Esophagus (tissue), 2 donors: ENCODE data around the gene UBL4A. TPM values are rescaled to one million over a fixed set of nuclear protein-coding genes. Genes with fewer than 3 reads are reported as not detected.
"Not testable (repeated sequence)": the region's sequence is repeated elsewhere in the genome, so short reads cannot be mapped to it uniquely, and the experiment has no call there.

Experiments used
- H3K27ac ChIP-seq, 2 donors: one replicate each; pipeline ENCODE4 v1.5.1; 2013; ENCODE audit warnings: low read depth in 2 of 2, mild to moderate bottlenecking in 2 of 2, inconsistent platforms in 1 of 2, low read length in 1 of 2, moderate library complexity in 1 of 2
- H3K27me3 ChIP-seq, 2 donors: one replicate each; pipeline ENCODE4 v1.6.1; 2013; ENCODE audit warnings: low read length in 2 of 2, control low read depth in 1 of 2, mild to moderate bottlenecking in 1 of 2; ENCODE audit not compliant: insufficient read depth in 2 of 2, control insufficient read depth in 1 of 2
- H3K36me3 ChIP-seq, 2 donors: one replicate each; pipeline ENCODE4 v1.6.1; 2013; ENCODE audit warnings: low read length in 1 of 2; ENCODE audit not compliant: control insufficient read depth in 2 of 2, insufficient read depth in 2 of 2
- H3K4me1 ChIP-seq, 2 donors: one replicate each; pipeline ENCODE4 v1.6.1; 2013; ENCODE audit warnings: low read length in 1 of 2; ENCODE audit not compliant: control insufficient read depth in 2 of 2, insufficient read depth in 2 of 2
- H3K4me3 ChIP-seq, 2 donors: one replicate each; pipeline ENCODE4 v1.5.1; 2013; ENCODE audit warnings: low read length in 2 of 2, mild to moderate bottlenecking in 2 of 2, low read depth in 1 of 2, moderate library complexity in 1 of 2
- H3K9me3 ChIP-seq, 2 donors: one replicate each; pipeline ENCODE4 v1.6.1; 2013; ENCODE audit warnings: mild to moderate bottlenecking in 2 of 2, low read depth in 1 of 2, low read length in 1 of 2, moderate library complexity in 1 of 2; ENCODE audit not compliant: control insufficient read depth in 2 of 2, insufficient read depth in 1 of 2
- WGBS, 2 donors: extraction: QIAGEN DNeasy Blood & Tissue Kit; methylation state at CpG; one replicate each; pipeline ENCODE4 v1.1.7; 2013; 5-methylcytosine and 5-hydroxymethylcytosine counted together
- polyA plus RNA-seq, 2 donors: library from polyadenylated mRNA; stranded (reverse); fragments of 200-250 nt; gene quantifications; one replicate each; pipeline ENCODE4 v1.2.3, GENCODE V29; 2013
- donor health status: healthy with polysubstance abuse.
- donor health status: Bipolar disorder and iron deficiency.

UBL4A gene
- polyA plus RNA-seq, 2 donors: 15.4 to 28.5 TPM

GRCh38 chrX:154511761-154512160 is 25.3 kb upstream of the UBL4A start:
- Histone ChIP-seq H3K9me3 (no peaks in the 10 kb centered on the region), H3K36me3 (peaks cover 0 to 5% of the 10 kb centered on the region in 2 donors), H3K4me3 (no peak overlapping the region), H3K27ac (no peak overlapping the region), H3K27me3 (no peaks in the 10 kb centered on the region), H3K4me1 (peaks cover 0 to 1% of the 10 kb centered on the region in 2 donors)
- 80 to 84% methylated on average over 12 of the region's 12 CpGs for WGBS, 2 donors

- Histone ChIP-seq H3K27ac (no peak overlapping the region), H3K4me1 (peaks cover 0 to 8% of the 10 kb centered on the region in 2 donors), H3K27me3 (no peaks in the 10 kb centered on the region), H3K4me3 (no peak overlapping the region), H3K9me3 (no peaks in the 10 kb centered on the region), H3K36me3 (peaks cover 0 to 8% of the 10 kb centered on the region in 2 donors)
- 90 to 98% methylated on average over 5 of the region's 5 CpGs for WGBS, 2 donors
Observed at GRCh38 chrX:154509455-154509854, 23.0 kb upstream of the UBL4A start.

GRCh38 chrX:154508384-154508745 is 21.9 kb upstream of the UBL4A start:
- Histone ChIP-seq H3K4me1 (peaks cover 0 to 8% of the 10 kb centered on the region in 2 donors), H3K27ac (no peak overlapping the region), H3K9me3 (no peaks in the 10 kb centered on the region), H3K4me3 (no peak overlapping the region), H3K36me3 (peaks cover 0 to 8% of the 10 kb centered on the region in 2 donors), H3K27me3 (no peaks in the 10 kb centered on the region)
- 86 to 92% methylated on average over 13 of the region's 13 CpGs for WGBS, 2 donors

GRCh38 chrX:154507673-154508383 is 21.4 kb upstream of the UBL4A start:
- Histone ChIP-seq H3K27ac (no peak overlapping the region), H3K36me3 (peaks cover 0 to 8% of the 10 kb centered on the region in 2 donors), H3K4me1 (peaks cover 0 to 8% of the 10 kb centered on the region in 2 donors), H3K4me3 (no peak overlapping the region), H3K27me3 (no peaks in the 10 kb centered on the region), H3K9me3 (no peaks in the 10 kb centered on the region)
- 84 to 88% methylated on average over 23 to 24 of the region's 24 CpGs for WGBS, 2 donors

DNA sequence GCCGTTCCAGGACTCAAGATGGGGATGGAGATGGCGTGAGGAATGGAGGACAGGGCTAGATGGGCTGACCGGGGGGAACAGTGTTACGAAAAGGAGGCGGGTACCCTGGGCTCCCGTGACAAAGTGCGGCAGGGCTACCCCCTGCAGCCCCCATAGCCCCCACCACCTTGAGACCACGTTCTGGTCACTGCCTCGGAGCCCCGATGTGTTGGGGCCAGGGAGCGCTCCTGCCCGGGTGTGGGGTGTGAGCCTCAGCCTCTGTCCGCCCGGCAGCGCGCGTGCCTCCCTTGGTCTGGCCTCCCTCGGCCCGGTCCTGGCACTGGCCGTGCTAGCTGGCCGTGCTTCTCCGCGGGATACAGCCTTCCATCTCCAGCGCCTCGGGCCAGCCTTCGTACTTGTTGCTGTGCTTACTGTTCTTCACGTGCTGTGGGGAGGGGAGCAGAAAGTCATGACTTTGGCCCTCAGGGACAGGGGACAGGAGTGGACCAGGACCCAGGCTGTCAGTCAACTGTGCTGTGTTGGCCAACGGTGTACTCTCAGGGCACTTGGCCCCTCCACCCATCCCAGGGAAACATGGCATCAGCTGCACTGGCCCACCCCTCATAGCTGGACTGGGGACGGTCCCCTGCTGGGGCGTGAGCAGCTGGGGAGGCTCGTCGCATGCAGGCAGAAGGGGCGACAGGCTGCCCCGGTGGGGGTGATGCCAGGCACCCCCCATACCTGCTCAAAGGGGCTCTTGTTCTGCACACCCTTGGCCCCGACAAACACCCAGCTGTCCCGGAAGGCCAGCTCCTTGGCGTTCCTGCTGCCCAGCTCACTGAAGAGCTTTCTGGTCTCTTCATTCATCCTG is 20.3 kb upstream of the UBL4A start:
- WGBS, 2 donors: 87 to 93% methylated on average over 34 to 37 of the region's 37 CpGs
- Histone ChIP-seq H3K9me3 (no peaks in the 10 kb centered on the region), H3K36me3 (peaks cover 0 to 8% of the 10 kb centered on the region in 2 donors), H3K4me3 (no peak overlapping the region), H3K27me3 (no peaks in the 10 kb centered on the region), H3K27ac (peak overlapping the region in 1 of 2 donors; percentile 80), H3K4me1 (peaks cover 2 to 8% of the 10 kb centered on the region in 2 donors)

- no peak overlapping the region for H3K4me3 ChIP-seq
- H3K9me3 ChIP-seq: no peaks in the 10 kb centered on the region
- H3K4me1 ChIP-seq: peaks cover 2 to 8% of the 10 kb centered on the region in 2 donors
- H3K27ac ChIP-seq: peak overlapping the region in 1 of 2 donors; percentile 80
- peaks cover 0 to 8% of the 10 kb centered on the region in 2 donors for H3K36me3 ChIP-seq
- 50 to 83% methylated on average over 12 of the region's 12 CpGs for WGBS, 2 donors
- H3K27me3 ChIP-seq: no peaks in the 10 kb centered on the region
Observed at GRCh38 chrX:154505734-154506133, 19.3 kb upstream of the UBL4A start.

DNA sequence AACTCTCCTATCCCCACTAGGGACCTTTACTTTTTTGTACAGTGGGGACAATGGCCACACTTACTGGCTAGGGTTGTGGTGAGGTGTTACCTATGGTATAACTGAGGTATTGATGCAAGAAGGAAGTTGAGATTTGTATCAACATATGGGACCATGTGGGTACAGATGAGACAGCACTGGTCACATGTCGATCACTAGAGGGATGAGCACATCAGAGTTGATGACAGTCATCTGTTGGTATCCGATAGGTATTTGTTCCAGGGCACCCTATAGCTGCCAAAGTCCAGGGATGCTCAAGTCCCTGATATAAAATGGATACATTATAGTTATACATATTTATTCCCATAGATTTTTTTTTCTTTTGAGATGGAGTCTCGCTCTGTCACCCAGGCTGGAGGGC is 16.6 kb upstream of the UBL4A start:
- no peak overlapping the region for H3K27ac ChIP-seq
- H3K4me3 ChIP-seq: no peak overlapping the region
- no peaks in the 10 kb centered on the region for H3K9me3 ChIP-seq
- H3K4me1 ChIP-seq: peaks cover 2 to 8% of the 10 kb centered on the region in 2 donors
- peaks cover 0 to 8% of the 10 kb centered on the region in 2 donors for H3K36me3 ChIP-seq
- H3K27me3 ChIP-seq: no peaks in the 10 kb centered on the region
- WGBS, 2 donors: 86 to 87% methylated on average over 3 of the region's 3 CpGs

DNA sequence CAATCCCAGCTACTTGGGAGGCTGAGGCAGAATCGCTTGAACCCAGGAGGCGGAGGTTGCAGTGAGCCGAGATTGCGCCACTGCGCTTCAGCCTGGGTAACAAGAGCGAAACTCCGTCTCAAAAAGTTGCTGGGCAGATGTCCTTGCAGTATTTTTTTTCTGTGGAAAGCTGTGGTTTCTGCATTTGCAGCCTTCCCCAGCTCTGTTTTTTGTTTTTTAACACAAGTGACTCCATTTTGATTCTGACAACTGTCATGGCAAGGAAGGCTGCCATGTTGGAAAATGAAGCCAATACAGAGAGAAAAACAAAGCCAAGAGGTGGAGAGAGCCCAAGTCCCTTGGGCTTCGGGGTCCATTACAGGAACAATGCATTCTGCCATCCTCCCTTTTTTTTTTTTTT is 15.7 kb upstream of the UBL4A start:
- no peaks in the 10 kb centered on the region for H3K9me3 ChIP-seq
- no peaks in the 10 kb centered on the region for H3K27me3 ChIP-seq
- H3K36me3 ChIP-seq: peaks cover 0 to 6% of the 10 kb centered on the region in 2 donors
- H3K4me1 ChIP-seq: peaks cover 2 to 8% of the 10 kb centered on the region in 2 donors
- no peak overlapping the region for H3K27ac ChIP-seq
- H3K4me3 ChIP-seq: no peak overlapping the region
- 84 to 87% methylated on average over 8 of the region's 8 CpGs for WGBS, 2 donors

DNA sequence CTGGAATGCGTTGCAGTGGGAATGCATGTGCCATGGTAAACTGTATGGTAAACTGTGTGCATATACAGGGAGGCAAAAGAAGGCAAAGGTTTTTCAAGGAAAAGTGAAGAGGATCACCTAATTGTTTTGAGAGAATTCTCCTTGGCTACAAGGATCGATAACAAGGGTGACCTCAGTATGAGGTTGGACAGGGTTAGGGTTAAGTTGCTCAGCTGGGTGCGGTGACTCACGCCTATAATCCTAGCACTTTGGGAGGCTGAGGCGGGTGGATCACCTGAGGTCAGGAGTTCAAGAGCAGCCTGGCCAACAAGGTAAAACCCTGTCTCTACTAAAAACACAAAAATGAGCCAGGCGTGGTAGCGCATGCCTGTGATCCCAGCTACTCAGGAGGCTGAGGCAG is 15.0 kb upstream of the UBL4A start:
- not testable (repeated sequence) for H3K9me3 ChIP-seq, H3K4me1 ChIP-seq, H3K4me3 ChIP-seq, H3K27me3 ChIP-seq, H3K27ac ChIP-seq, H3K36me3 ChIP-seq
- WGBS, 2 donors: 71 to 74% methylated on average over 7 of the region's 7 CpGs
